WERI-Rb-1 (cell line): ENCODE measurements around the gene LRRC56.
A peak's percentile ranks its signal among the peaks of the same experiment; 100 is the strongest.

ENCODE experiments used
- DNase-seq: peaks from one replicate; pipeline ENCODE4 v3.0.0-alpha.2; 2020
- H3K27ac ChIP-seq: fragments of 250-450 bp; sonication (Bioruptor Pico); 2 replicates; pipeline ENCODE4 v1.5.1; 2020; ENCODE audit warnings: mild to moderate bottlenecking, moderate library complexity
- H3K27me3 ChIP-seq: fragments of 250-450 bp; sonication (Bioruptor Pico); 2 replicates; pipeline ENCODE4 v1.5.1; 2021; ENCODE audit warnings: mild to moderate bottlenecking, low read depth, moderate library complexity; ENCODE audit not compliant: insufficient read depth, severe bottlenecking
- H3K36me3 ChIP-seq: fragments of 250-450 bp; sonication (Bioruptor Pico); 2 replicates; pipeline ENCODE4 v1.5.1; 2020; ENCODE audit warnings: mild to moderate bottlenecking, moderate library complexity
- H3K4me3 ChIP-seq: 2 replicates; pipeline ENCODE4 v1.5.1; 2011; ENCODE audit warnings: low read depth, mild to moderate bottlenecking, control low read depth, low read length
- H3K9me3 ChIP-seq: fragments of 250-450 bp; sonication (Bioruptor Pico); 2 replicates; pipeline ENCODE4 v1.5.1; 2021; ENCODE audit warnings: mild to moderate bottlenecking, moderate library complexity; ENCODE audit not compliant: severe bottlenecking
- TF ChIP-seq, protein P1 (sequence below): IDR thresholded peaks from 2 replicates; pipeline ENCODE4 v1.5.1; 2011; ENCODE audit warnings: low read depth, mild to moderate bottlenecking, control low read depth, inconsistent platforms, low read length

The LRRC56 gene

DNA sequence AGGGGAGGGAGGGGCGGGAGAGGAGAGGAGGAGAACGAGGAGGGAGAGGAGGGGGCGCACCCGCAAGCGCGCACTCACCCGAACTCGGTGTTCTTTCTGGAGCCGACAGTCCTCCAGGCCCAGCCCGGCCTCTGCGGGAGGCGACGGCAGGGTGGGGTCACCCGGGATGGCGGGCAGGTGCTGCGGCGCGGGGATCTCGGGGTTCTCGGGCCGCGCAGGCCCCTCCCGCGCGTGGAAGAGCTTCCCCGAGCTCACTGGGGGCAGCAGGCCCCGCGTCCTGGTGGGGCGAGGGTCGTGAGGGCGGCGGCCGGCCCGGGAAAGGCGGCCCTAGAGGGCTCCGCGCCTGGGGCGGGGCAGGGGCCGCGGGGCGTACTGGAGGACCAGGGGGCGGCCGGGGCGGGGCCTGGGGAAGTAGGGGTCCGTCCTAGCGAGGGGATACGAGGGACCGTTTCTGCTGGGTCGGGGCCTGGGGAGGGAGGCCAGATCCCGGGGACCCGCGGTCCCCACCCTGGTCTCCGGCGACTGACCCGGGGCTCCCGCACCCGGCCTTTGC lies 18.0 kb downstream of the LRRC56 start:
- TF ChIP-seq, protein P1, sequence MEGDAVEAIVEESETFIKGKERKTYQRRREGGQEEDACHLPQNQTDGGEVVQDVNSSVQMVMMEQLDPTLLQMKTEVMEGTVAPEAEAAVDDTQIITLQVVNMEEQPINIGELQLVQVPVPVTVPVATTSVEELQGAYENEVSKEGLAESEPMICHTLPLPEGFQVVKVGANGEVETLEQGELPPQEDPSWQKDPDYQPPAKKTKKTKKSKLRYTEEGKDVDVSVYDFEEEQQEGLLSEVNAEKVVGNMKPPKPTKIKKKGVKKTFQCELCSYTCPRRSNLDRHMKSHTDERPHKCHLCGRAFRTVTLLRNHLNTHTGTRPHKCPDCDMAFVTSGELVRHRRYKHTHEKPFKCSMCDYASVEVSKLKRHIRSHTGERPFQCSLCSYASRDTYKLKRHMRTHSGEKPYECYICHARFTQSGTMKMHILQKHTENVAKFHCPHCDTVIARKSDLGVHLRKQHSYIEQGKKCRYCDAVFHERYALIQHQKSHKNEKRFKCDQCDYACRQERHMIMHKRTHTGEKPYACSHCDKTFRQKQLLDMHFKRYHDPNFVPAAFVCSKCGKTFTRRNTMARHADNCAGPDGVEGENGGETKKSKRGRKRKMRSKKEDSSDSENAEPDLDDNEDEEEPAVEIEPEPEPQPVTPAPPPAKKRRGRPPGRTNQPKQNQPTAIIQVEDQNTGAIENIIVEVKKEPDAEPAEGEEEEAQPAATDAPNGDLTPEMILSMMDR: no peak
- H3K27ac ChIP-seq: no peak overlapping the region

DNA sequence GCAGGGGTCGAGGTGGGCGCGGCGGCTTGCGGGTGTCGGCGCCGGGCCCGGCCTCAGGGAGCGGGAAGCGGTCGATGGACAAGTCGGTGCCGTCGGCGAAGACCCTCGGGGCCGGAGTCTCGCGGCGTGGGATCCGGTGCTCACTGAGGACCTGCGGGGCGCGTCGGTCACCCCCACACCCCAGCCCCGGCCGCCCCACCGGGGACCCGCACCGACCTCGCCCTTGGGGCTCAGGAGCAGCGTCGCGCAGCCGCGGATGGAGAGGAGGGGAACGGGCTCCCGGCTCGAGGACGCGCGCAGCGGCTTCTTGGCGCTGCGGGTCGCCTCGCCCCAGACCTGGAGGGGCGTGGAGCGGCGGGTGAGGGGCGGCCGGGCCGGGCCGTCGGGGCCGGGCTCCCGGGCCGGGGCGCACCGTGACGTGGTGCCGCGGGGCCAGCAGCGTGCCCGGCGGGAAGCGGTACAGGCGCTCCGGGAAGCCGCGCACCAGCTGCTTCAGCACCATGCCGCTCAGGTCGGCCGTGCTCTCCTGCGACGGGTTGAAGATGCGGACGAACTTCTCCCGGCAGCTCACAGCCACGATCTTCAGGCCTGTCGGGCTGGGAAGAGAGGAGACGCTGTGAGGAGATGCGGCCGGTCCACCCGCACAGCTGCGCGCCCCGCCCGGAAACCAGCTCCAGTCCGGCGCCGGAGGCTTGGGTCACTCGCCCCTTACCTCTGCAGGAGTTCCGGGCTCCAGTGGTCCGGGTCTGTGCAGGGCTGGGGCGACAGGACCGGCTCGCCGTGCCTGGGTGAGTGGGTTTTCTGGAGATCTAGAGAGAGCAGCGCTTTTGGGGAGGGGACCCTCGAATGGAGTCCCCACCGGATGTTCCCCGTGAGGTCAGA lies 18.7 kb downstream of the LRRC56 start:
- H3K36me3 ChIP-seq: no peaks in the 10 kb centered on the region
- H3K27me3 ChIP-seq: peaks cover 19% of the 10 kb centered on the region
- no peak overlapping the region for H3K27ac ChIP-seq
- H3K4me3 ChIP-seq: peak overlapping the region; percentile 65
- TF ChIP-seq, protein P1: no peak
- no peak for DNase-seq
- H3K9me3 ChIP-seq: no peaks in the 10 kb centered on the region

More for the DNA sequence above, 18.0 kb downstream of the LRRC56 start:
- H3K36me3 ChIP-seq: no peaks in the 10 kb centered on the region
- peaks cover 19% of the 10 kb centered on the region for H3K27me3 ChIP-seq
- H3K9me3 ChIP-seq: no peaks in the 10 kb centered on the region
- DNase-seq: no peak
- H3K4me3 ChIP-seq: peak overlapping the region; percentile 65

DNA sequence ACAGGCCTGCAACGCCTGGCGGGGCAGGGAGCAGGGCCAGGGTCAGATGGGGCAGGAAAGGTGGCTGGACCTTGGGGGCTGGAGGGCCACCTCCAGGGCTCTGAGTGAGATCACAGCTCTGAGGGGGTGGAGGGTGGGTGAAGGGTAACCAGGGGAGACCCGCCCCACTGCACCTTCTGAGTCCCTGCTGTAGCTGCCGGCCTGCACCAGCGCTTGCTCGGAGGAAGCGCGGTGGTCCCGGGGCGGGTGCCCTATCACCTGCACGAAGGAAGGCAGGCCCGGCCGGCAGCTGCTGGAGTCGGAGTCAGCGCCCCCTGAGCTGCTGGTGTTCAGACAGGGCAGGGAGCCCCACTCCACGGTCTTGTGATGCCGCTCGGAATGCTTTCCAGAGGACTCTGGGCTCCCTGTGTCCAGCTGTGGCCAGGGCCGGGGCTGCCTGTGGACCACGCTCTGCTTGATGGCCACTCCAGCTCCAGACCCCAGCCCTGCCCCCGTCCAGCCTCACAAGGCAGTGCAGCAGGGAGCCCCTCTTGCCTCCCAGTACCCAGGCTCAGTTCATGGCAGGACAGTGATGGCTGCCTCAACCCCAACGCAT lies 19.4 kb downstream of the LRRC56 start:
- Histone ChIP-seq H3K36me3 (no peaks in the 10 kb centered on the region), H3K4me3 (no peak overlapping the region), H3K9me3 (no peaks in the 10 kb centered on the region), H3K27me3 (peaks cover 19% of the 10 kb centered on the region), H3K27ac (no peak overlapping the region)
- TF ChIP-seq, protein P1: no peak
- no peak for DNase-seq

DNA sequence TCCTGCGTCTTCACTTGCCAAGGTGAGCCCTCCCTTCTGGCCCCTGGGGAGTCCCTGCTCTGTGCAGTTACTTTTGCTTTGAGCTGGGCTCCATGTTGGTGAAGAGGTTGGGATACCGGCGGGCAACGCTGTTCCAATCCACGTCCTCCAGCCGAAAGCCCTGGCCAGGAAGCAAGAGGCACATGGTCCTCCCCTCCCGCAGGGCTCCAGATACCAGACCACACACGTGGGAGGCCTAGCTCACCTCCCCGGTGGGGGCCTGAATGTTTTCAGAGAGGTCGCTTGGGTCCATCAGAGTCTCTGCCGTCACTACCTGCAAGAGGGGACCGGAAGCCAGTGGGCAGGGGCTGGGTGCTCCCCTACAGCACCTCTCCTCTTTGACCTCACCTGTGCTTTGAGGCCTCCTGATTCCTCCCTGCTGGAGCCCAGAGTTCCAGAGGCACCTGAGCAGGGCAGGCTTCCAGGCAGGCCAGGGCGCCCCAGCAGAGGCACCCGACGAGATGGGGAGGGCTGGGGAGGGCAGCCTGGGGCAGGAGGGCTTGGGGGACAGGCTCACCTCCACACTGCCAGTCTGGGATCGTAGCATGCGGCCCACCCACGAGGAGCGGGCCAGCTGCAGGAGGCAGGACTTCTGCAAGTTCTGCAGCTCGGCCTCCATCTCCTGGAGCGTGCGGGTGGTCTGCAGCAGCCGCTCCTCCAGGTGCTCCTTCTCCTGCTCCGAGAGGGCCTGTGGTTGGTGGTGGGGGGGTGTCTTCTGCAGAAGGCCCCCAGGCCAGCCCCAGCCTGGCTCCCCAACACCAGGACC lies 20.2 kb downstream of the LRRC56 start:
- Histone ChIP-seq H3K9me3 (no peaks in the 10 kb centered on the region), H3K27ac (no peak overlapping the region), H3K36me3 (no peaks in the 10 kb centered on the region; the same call in 1 of the 2 replicates), H3K4me3 (no peak overlapping the region), H3K27me3 (peaks cover 19% of the 10 kb centered on the region)
- no peak for DNase-seq
- TF ChIP-seq, protein P1: no peak

DNA sequence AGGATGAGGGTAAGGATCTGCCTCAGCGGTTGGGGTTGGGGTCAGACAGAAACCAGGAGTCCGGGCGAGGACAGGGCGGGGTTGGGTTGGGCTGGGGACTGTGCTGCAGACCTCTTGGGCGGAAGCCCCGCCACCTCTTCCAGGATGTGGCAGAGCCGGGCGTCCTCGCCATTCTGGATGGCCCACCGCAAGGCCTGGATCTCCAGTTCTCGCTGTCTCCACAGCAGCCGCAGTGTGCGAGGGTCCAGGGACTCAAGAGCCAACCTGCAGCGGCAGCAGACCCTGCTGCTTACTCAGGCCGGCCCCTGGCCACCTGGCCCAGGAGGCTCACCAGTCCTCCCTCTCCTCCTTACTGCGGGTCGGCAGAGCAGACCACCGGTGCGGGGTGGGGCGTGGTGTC lies 21.2 kb downstream of the LRRC56 start:
- Histone ChIP-seq H3K36me3 (peaks cover 4% of the 10 kb centered on the region), H3K9me3 (no peaks in the 10 kb centered on the region), H3K27me3 (peaks cover 19% of the 10 kb centered on the region), H3K4me3 (no peak overlapping the region), H3K27ac (no peak overlapping the region)
- TF ChIP-seq, protein P1: no peak
- no peak for DNase-seq
